Tongue (tissue), 2 donors: Measurements from ENCODE around the gene CCDC154. TPM values are rescaled to one million over a fixed set of nuclear protein-coding genes. Genes with fewer than 3 reads are reported as not detected.

Experiments
- DNase-seq: peaks from one replicate; pipeline ENCODE4 v3.0.0-alpha.2; 2015
- total RNA-seq: library from RNA; depleted of rRNA; stranded (reverse); fragments of >200 nt; gene quantifications from one replicate; pipeline ENCODE4 v1.2.3, GENCODE V29; 2014

The CCDC154 gene
- total RNA-seq, 1 donor from 2014 or later, result 0.51 TPM

DNA sequence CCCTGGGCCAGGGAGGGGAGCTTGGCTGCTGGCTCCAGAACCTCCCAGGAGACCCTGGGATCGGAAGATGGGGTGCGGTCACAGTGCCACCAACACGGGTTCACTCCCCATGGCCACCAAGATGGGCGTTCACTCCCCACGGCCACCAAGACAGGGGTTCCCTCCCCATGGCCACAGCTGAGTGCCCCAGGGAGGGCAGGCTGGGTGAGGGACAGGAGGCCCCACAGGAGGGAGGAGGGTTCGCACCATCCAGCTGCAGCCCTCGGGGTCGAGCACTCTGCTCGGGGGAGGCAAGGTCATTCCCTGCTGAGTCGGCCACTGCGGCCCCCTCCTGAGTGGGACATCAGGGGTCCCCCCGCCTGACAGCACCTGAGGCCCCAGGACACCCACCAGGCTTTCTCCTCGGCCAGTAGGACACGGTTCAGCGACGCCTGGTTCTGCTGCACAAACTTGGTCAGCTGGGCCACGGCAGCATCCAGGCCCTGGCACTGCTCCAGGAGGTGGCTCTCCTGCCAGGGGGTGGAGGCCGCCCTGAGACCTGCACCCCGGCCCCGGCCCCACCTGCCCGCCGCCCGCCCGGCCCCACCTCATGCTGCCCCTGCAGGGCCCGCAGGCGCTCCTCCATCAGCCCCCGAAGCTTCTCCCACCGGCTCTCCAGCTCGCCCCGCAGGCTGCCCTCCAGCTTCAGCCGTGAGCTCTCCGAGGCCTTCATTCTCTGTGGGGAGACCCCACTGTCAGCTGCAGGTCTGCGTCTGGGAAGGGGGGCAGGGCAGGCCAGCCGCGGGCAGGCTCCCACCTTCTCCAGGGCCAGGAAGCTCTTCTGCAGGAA, 5.9 kb downstream of the CCDC154 start:
- no peak for DNase-seq

DNA sequence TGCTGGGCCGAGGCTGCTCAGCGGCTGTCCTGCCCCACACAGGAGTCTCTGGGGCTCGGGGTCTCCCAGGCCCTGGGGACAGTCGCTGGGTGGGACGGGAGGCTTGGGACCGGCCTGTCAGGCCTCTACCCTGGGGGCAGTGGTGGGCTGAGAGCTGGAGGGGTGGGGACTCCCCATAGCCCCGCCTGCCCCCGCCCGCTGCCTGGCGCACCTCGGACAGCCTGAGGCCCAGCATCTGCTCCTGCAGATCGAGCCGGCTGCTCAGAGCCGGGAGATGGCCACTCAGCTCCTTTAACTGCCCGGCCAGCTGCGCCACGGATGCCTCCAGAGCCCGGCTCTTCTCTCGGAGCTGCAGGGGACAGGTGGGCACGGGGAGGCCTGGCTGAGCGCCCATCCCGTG, 6.8 kb downstream of the CCDC154 start:
- no peak for DNase-seq

GRCh38 chr16:1436731-1437355, 7.5 kb downstream of the CCDC154 start:
- DNase-seq, result no peak

DNA sequence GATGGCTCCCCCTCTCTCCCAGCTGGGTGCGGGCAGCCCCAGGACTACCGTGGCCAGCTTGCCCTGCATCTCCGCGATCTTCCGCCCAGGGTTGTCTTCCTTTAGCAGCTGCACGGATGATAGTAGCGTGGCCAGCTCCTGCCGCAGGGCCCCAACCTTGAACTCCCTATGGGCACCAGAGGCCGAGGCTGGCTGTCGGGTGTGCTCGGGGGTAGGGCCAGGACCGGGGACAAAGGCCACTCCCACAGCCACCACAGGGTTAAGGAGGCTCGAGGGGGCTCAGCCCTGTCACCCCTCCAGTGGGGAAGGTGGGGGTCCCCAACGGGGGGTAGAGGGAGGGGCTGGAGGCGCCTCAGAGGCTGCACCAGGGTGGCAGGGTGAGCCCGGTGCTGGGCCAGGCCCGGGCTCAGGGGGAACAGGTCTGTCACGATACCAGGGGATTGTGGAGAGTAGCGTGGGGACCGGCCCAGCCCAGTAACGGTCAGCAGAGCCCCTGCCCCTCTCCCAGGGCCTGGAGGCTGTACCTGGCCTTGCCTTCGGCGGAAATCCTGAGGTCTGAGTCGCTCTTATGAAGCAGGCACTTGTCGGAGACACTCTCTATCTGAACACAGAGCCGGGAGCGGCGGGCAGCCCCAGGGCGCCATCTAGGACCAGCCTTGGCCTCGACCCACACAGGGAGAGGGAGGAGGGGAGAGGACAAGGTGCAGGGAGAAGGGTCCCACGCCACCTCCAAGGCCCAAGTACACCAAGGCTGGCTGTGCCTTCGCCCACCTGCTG, 8.2 kb downstream of the CCDC154 start:
- no peak for DNase-seq

DNA sequence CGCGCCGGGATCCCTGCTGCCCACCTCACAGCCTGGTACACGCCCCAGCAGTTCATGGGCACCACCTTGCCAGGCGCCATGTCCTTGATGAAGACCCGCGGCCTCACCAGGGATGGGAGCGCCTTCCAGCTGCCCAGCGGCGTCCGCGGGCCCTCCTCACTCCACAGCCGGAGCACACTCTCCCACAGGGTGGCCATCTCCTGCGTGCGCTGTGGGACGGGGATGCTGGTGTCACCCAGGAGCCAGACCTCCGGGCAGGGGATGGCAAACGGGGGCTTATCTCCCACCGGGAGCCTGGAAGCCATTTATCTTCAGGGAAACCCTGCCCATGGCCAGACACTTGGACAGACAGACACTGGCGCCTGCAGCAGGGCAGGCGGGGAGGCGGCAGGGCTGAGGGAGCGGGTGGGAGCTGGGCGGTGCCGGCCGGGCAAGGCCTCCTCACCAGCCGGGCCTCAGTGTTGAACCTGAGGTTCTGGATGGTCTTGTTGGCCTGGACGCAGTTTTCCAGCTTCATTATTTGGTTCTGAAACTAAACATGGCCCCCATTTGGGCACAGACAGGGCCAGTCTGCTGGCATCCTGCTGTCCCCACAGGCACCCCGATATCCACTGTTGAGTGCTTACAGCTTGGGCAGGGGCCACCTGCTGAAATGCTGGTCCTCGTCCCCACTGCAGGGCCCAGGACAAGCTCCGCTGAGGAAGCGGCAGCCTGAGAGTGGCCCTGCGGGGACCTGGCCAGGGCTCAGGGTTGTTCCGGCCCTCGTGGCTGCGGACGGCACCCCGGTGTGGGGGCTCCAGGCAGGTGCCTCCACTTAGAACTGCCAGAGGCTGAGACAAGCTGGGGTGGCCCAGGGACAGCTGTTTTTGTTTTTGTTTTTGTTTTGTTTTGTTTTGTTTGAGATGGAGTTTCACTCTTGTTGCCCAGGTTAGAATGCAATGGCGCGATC, 9.4 kb downstream of the CCDC154 start:
- no peak for DNase-seq

- no peak for DNase-seq
Measured at GRCh38 chr16:1433756-1434155, 10.6 kb downstream of the CCDC154 start.

- DNase-seq, result no peak
Measured at GRCh38 chr16:1433263-1433560, 11.1 kb downstream of the CCDC154 start.

DNA sequence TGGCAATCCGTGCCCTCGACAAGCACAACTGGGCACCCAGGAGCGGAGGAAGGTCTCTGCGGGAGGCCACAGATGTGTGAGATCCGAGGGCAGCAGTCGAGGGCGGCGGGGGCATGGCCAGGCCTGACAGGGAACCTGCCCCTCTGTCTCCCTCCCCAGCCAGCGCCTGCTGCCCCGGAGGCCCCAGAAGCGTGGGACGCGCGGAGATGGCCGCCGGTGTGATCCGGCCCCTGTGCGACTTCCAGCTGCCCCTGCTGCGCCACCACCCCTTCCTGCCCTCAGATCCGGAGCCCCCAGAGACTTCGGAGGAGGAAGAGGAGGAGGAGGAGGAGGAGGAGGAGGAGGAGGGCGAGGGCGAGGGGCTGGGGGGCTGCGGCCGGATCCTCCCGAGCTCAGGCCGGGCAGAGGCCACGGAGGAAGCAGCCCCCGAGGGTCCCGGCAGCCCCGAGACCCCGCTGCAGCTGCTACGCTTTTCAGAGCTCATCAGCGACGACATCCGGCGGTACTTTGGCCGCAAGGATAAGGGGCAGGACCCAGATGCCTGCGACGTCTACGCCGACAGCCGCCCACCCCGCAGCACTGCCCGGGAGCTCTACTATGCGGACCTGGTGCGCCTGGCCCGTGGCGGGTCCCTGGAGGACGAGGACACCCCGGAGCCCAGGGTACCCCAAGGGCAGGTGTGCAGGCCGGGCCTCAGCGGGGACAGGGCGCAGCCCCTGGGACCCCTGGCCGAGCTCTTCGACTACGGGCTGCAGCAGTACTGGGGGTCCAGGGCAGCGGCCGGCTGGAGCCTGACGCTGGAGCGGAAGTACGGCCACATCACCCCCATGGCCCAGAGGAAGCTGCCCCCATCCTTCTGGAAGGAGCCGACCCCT, 11.7 kb downstream of the CCDC154 start:
- DNase-seq, result no peak

GRCh38 chr16:1431497-1432270, 12.7 kb downstream of the CCDC154 start:
- no peak for DNase-seq

DNA sequence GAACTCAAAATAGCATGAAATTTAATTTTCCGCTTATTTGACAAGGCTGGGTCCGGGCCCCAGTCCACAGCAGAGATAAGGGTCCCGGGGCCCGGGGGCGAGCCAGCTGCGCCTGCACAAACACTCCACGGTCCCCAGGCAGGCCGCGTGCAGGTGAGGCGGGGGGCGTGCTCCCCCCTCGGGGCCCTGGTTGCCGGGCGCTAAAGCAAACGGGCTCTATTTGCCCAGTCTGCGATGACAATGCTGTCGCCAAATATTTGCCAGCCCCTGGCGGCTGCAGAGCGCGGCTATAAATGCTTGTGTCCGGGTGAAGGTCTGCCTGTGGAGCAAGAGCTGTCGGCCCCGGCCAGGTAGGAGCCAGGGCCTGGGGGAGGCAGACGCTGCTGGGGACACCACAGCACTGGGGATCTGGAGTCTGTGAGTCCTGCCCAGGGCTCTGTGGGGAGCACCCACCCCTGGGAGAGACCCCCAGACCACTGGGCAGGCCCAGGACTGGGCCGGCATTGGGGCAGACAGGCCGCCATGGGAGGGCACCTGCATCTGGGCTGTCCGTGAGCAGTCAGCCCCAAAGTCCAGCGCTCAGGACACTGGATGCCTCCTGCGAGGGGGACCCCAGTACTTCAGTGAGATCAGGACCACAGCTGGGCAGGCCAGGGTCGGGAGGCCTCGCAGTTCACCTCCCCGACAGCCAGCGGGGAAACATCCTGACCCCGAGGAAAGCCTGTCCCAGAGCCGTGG, 13.4 kb downstream of the CCDC154 start, which contains the start of gene PERCC1:
Gene PERCC1, plus strand, starts transcription at position 320 of the 738 bp plus-strand sequence. CDS start 1,516 bp downstream, outside the sequence.
- DNase-seq, result peak; percentile 45

DNA sequence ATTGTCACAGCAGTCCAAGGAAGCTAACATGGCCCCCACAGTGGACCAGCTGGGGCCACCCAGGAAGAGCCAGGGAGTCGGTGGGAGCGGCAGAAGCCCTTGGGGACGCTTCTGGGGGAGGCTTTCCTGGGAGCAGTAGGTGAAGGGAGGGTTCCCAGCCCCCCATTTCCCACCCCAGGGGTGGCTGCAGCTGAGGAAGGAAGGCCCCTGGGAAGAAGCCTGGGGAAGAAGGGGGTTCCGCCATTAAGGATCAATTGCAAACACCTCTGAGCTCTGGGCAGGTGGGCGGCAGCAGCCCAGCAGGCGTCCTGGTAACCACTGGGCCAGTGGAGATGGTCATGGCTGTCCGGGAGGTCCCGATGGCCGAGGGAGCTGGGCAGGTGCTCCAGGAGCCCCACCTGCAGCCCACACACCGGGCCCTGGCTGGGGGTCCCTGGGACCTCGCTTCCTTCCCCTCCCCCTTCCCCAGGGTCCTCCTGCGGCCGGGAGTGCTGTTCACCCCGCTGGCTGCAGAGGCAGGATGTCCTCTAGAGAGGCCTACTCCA, 14.1 kb downstream of the CCDC154 start:
- no peak for DNase-seq

- DNase-seq, result no peak
Measured at GRCh38 chr16:1429631-1430030, 14.7 kb downstream of the CCDC154 start.

- no peak for DNase-seq
Measured at GRCh38 chr16:1429012-1429411, 15.3 kb downstream of the CCDC154 start.

GRCh38 chr16:1428511-1428910, 15.8 kb downstream of the CCDC154 start:
- peak; percentile 28 for DNase-seq

- no peak for DNase-seq
Measured at GRCh38 chr16:1427473-1428461, 16.6 kb downstream of the CCDC154 start.

DNA sequence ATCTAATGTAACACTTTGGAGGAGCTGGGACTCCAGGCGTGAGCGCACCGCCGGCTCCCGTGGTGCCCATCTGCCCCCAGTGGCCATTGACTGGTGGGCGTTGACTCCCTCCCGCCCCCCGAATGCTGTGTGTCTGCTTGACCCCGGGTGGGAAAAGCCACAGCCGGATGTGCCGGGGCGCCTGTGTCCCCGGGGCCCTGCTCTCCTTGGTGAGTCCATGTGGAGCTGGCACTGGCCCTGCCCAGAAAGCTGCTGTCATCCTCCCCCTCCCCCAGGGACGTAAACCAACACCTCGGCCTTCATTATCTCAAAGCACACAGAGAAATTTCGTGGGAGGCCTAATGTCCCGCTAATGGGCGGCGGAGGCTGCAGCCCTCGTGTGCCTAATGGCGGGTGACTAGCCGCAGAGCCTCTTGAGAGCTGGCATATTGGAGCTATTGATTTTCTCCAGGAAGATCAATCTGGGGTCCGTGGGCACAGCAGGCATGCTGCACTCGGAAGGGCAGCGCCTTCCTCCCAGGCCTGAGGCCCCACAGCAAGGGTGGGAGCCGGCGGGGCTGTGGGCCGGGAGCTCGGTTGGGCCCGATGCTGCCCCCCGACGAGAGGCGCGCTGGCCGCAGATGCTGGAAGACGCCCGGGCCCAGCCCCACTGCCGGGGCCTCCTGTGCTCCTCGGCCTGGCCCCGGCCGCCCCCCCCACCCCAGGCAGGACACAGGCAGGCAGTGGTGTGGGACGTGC, 17.5 kb downstream of the CCDC154 start:
- no peak for DNase-seq
